Naive thymus-derived CD8-positive, alpha-beta T cell (primary cell): ENCODE results near the gene ZBTB8A. TPM values are rescaled to one million over a fixed set of nuclear protein-coding genes. Genes with fewer than 3 reads are reported as not detected.
A peak's percentile ranks its signal among the peaks of the same experiment; 100 is the strongest.
"Not testable (repeated sequence)": the region's sequence is repeated elsewhere in the genome, so short reads cannot be mapped to it uniquely, and the experiment has no call there.

Source experiments
- ATAC-seq, 2 donors: fragments of 150-1000 bp; cut with Tn5 transposase in 1 of 2; sonication (Bioruptor Pico), chemical (Tn5 transposase) in 1 of 2; 1 replicate in 1 of 2; 2 replicates in 1 of 2; pipeline ENCODE4 v1.10.0; 2021; ENCODE audit warnings: mild to moderate bottlenecking in 2 of 2, moderate library complexity in 2 of 2
- POLR2A ChIA-PET: fragments of 350-600 bp; sonication (Branson Sonifier 250); formaldehyde crosslinking; loops from one replicate; lab custom pipeline; 2021; ENCODE audit warnings: antibody characterized with exemption; lab: Charles Lee
- DNase-seq, 10 donors: peaks; one replicate each; pipeline versions ENCODE4 v3.0.0 to v3.0.0-alpha.2; 2020 to 2022
- H3K27ac Mint-ChIP-seq, 10 donors: one replicate each; pipeline ENCODE4 v1.8.0; 2020 to 2022; ENCODE audit warnings: mild to moderate bottlenecking in 10 of 10, mixed read lengths in 10 of 10, moderate library complexity in 4 of 10, inconsistent platforms in 1 of 10
- H3K27me3 Mint-ChIP-seq, 5 donors: one replicate each; pipeline ENCODE4 v1.8.0; 2021 to 2022; ENCODE audit warnings: mixed read lengths in 5 of 5
- H3K36me3 Mint-ChIP-seq, 3 donors: one replicate each; pipeline ENCODE4 v1.8.0; 2020 to 2022; ENCODE audit warnings: mixed read lengths in 3 of 3, mild to moderate bottlenecking in 2 of 3, inconsistent platforms in 1 of 3
- H3K4me1 Mint-ChIP-seq, 4 donors: one replicate each; pipeline ENCODE4 v1.8.0; 2021 to 2022; ENCODE audit warnings: mixed read lengths in 4 of 4
- H3K4me3 Mint-ChIP-seq, 10 donors: one replicate each; pipeline ENCODE4 v1.8.0; 2020 to 2022; ENCODE audit warnings: mild to moderate bottlenecking in 10 of 10, mixed read lengths in 10 of 10, moderate library complexity in 6 of 10, inconsistent platforms in 1 of 10
- H3K9me3 Mint-ChIP-seq, 9 donors: one replicate each; pipeline ENCODE4 v1.8.0; 2020 to 2022; ENCODE audit warnings: mixed read lengths in 9 of 9, mild to moderate bottlenecking in 3 of 9, inconsistent platforms in 1 of 9, moderate library complexity in 1 of 9
- polyA plus RNA-seq, 3 donors: library from polyadenylated mRNA; unstranded; fragments of 300-500 nt; fragmentation: Illumina TruSeq; gene quantifications; one replicate each; pipeline ENCODE4 v1.2.3, GENCODE V29; 2021
- total RNA-seq, 8 experiments: library from RNA in 2 of 8; stranded (reverse) in 2 of 8; gene quantifications; one replicate each; pipeline ENCODE4 v1.2.3 and lab custom pipeline; 2021 to 2026

ZBTB8A gene
- total and polyA plus RNA-seq, 5 experiments from 2014 or later, result not detected

GRCh38 chr1:32509939-32510338 lies 29.3 kb upstream of the ZBTB8A start:
- Mint-ChIP-seq H3K27ac (no peak overlapping the region), H3K4me3 (no peak overlapping the region), H3K4me1 (no peaks in the 10 kb centered on the region), H3K27me3 (peaks cover 5 to 18% (median 10%) of the 10 kb centered on the region in 5 donors), H3K9me3 (no peaks in the 10 kb centered on the region), H3K36me3 (no peaks in the 10 kb centered on the region)
- ATAC-seq (no peak), DNase-seq (no peak)
- POLR2A ChIA-PET, result no interaction called here

GRCh38 chr1:32516402-32516801 lies 22.8 kb upstream of the ZBTB8A start:
- no peak for ATAC-seq
- peaks cover 1 to 6% (median 3%) of the 10 kb centered on the region in 4 donors for H3K4me1 Mint-ChIP-seq
- DNase-seq, result no peak
- H3K27ac Mint-ChIP-seq, result no peak overlapping the region
- no peaks in the 10 kb centered on the region for H3K36me3 Mint-ChIP-seq
- POLR2A ChIA-PET, result no interaction called here
- H3K4me3 Mint-ChIP-seq, result no peak overlapping the region
- peaks cover 0 to 5% (median 4%) of the 10 kb centered on the region in 5 donors for H3K27me3 Mint-ChIP-seq
- H3K9me3 Mint-ChIP-seq, result no peaks in the 10 kb centered on the region

GRCh38 chr1:32518976-32519375 lies 20.3 kb upstream of the ZBTB8A start:
- peaks cover 0 to 6% (median 3%) of the 10 kb centered on the region in 5 donors for H3K27me3 Mint-ChIP-seq
- POLR2A ChIA-PET, result no interaction called here
- H3K27ac Mint-ChIP-seq, result no peak overlapping the region
- no peak for ATAC-seq
- no peaks in the 10 kb centered on the region for H3K36me3 Mint-ChIP-seq
- H3K4me1 Mint-ChIP-seq, result peaks cover 1 to 6% (median 4%) of the 10 kb centered on the region in 4 donors
- no peak for DNase-seq
- H3K4me3 Mint-ChIP-seq, result no peak overlapping the region
- H3K9me3 Mint-ChIP-seq, result no peaks in the 10 kb centered on the region

GRCh38 chr1:32521165-32521564 lies 18.1 kb upstream of the ZBTB8A start:
- DNase-seq (no peak), ATAC-seq (no peak)
- H3K4me3 Mint-ChIP-seq, result peak overlapping the region; percentile 50 to 82 (median 66)
- no peaks in the 10 kb centered on the region for H3K9me3 Mint-ChIP-seq
- H3K36me3 Mint-ChIP-seq, result no peaks in the 10 kb centered on the region
- H3K27me3 Mint-ChIP-seq, result peaks cover 2 to 7% (median 4%) of the 10 kb centered on the region in 5 donors
- H3K27ac Mint-ChIP-seq, result peak overlapping the region in 1 of 10 donors; percentile 52
- POLR2A ChIA-PET, result interaction anchor here (1.2 kb wide), 1 partner anchor 128 kb away, joined by 9 read pairs; no protein-coding TSS in a partner anchor
- peaks cover 1 to 6% (median 4%) of the 10 kb centered on the region in 4 donors for H3K4me1 Mint-ChIP-seq

- Mint-ChIP-seq H3K27me3 (peaks cover 2 to 7% (median 4%) of the 10 kb centered on the region in 5 donors), H3K4me3 (no peak overlapping the region), H3K9me3 (no peaks in the 10 kb centered on the region), H3K27ac (no peak overlapping the region), H3K36me3 (no peaks in the 10 kb centered on the region), H3K4me1 (peaks cover 1 to 6% (median 4%) of the 10 kb centered on the region in 4 donors)
- DNase-seq, result no peak
- ATAC-seq, result no peak
- POLR2A ChIA-PET, result no interaction called here
Measured at GRCh38 chr1:32525053-32525452, 14.2 kb upstream of the ZBTB8A start.

- Mint-ChIP-seq H3K27me3 (peaks cover 2 to 7% (median 4%) of the 10 kb centered on the region in 5 donors), H3K27ac (no peak overlapping the region)
- ATAC-seq, result no peak
Measured at GRCh38 chr1:32525661-32526444, 13.4 kb upstream of the ZBTB8A start.

GRCh38 chr1:32528550-32528949 lies 10.7 kb upstream of the ZBTB8A start:
- H3K27me3 Mint-ChIP-seq, DNase-seq, H3K27ac Mint-ChIP-seq, H3K4me3 Mint-ChIP-seq, H3K9me3 Mint-ChIP-seq, H3K36me3 Mint-ChIP-seq, POLR2A ChIA-PET, H3K4me1 Mint-ChIP-seq, ATAC-seq: not testable (repeated sequence)

More at GRCh38 chr1:32525661-32526444, 13.4 kb upstream of the ZBTB8A start:
- Mint-ChIP-seq H3K9me3 (no peaks in the 10 kb centered on the region), H3K4me1 (peaks cover 0 to 6% (median 2%) of the 10 kb centered on the region in 4 donors), H3K36me3 (no peaks in the 10 kb centered on the region), H3K4me3 (no peak overlapping the region)
- no peak for DNase-seq
- POLR2A ChIA-PET, result no interaction called here

GRCh38 chr1:32533792-32534327 lies 5.4 kb upstream of the ZBTB8A start:
- no peaks in the 10 kb centered on the region for H3K9me3 Mint-ChIP-seq
- POLR2A ChIA-PET, result no interaction called here
- DNase-seq (no peak), ATAC-seq (no peak)
- H3K27me3 Mint-ChIP-seq, result peaks cover 16 to 38% (median 19%) of the 10 kb centered on the region in 5 donors
- no peak overlapping the region for H3K4me3 Mint-ChIP-seq
- H3K27ac Mint-ChIP-seq, result no peak overlapping the region
- H3K4me1 Mint-ChIP-seq, result peaks cover 0 to 4% (median under 1%) of the 10 kb centered on the region in 4 donors
- H3K36me3 Mint-ChIP-seq, result peaks cover 0 to 2% (median 0%) of the 10 kb centered on the region in 3 donors

- no peak overlapping the region for H3K27ac Mint-ChIP-seq
- POLR2A ChIA-PET, result interaction anchor here (0.6 kb wide), 1 partner anchor 28 kb away, joined by 3 read pairs; no protein-coding TSS in a partner anchor
- peaks cover 0 to 9% (median 0%) of the 10 kb centered on the region in 3 donors for H3K36me3 Mint-ChIP-seq
- DNase-seq (no peak), ATAC-seq (no peak)
- no peaks in the 10 kb centered on the region for H3K9me3 Mint-ChIP-seq
- H3K4me3 Mint-ChIP-seq, result no peak overlapping the region
- H3K4me1 Mint-ChIP-seq, result peaks cover 3 to 12% (median 10%) of the 10 kb centered on the region in 4 donors
- H3K27me3 Mint-ChIP-seq, result peaks cover 28 to 53% (median 35%) of the 10 kb centered on the region in 5 donors
Measured at GRCh38 chr1:32536117-32536516, 3.1 kb upstream of the ZBTB8A start.

- Mint-ChIP-seq H3K36me3 (peaks cover 0 to 9% (median 0%) of the 10 kb centered on the region in 3 donors), H3K4me1 (peaks cover 3 to 12% (median 10%) of the 10 kb centered on the region in 4 donors), H3K4me3 (no peak overlapping the region), H3K27me3 (peaks cover 32 to 60% (median 42%) of the 10 kb centered on the region in 5 donors), H3K27ac (no peak overlapping the region), H3K9me3 (no peaks in the 10 kb centered on the region)
- POLR2A ChIA-PET, result no interaction called here
- ATAC-seq, result no peak
- DNase-seq, result no peak
Measured at GRCh38 chr1:32536764-32537163, 2.5 kb upstream of the ZBTB8A start.

- POLR2A ChIA-PET, result no interaction called here
- H3K27ac Mint-ChIP-seq, result peak overlapping the region in 3 of 10 donors; percentile 5 to 37 (median 30)
- DNase-seq (peak in 1 of 10 donors; percentile 7), ATAC-seq (peak; percentile 60 to 70)
- peaks cover 3 to 12% (median 10%) of the 10 kb centered on the region in 4 donors for H3K4me1 Mint-ChIP-seq
- H3K4me3 Mint-ChIP-seq, result peak overlapping the region; percentile 74 to 93 (median 86)
- H3K9me3 Mint-ChIP-seq, result no peaks in the 10 kb centered on the region
- H3K27me3 Mint-ChIP-seq, result peaks cover 36 to 78% (median 63%) of the 10 kb centered on the region in 5 donors
- H3K36me3 Mint-ChIP-seq, result peaks cover 0 to 9% (median 0%) of the 10 kb centered on the region in 3 donors
Measured at GRCh38 chr1:32539584-32540571, 651 bp downstream of the ZBTB8A start.

GRCh38 chr1:32540605-32541004 lies 1.4 kb downstream of the ZBTB8A start:
- H3K4me3 Mint-ChIP-seq, result peak overlapping the region in 9 of 10 donors; percentile 74 to 93 (median 85)
- H3K4me1 Mint-ChIP-seq, result peaks cover 3 to 12% (median 10%) of the 10 kb centered on the region in 4 donors
- peaks cover 37 to 76% (median 59%) of the 10 kb centered on the region in 5 donors for H3K27me3 Mint-ChIP-seq
- DNase-seq, result no peak
- H3K36me3 Mint-ChIP-seq, result peaks cover 0 to 9% (median 0%) of the 10 kb centered on the region in 3 donors
- no peaks in the 10 kb centered on the region for H3K9me3 Mint-ChIP-seq
- ATAC-seq, result no peak
- POLR2A ChIA-PET, result no interaction called here
- no peak overlapping the region for H3K27ac Mint-ChIP-seq
